Kidney capillary endothelial cell (primary cell): ENCODE measurements around the gene TMEM238.

Experiments
- DNase-seq: peaks from one replicate; pipeline ENCODE4 v3.0.0-alpha.2; 2018; ENCODE audit warnings: low spot score

The TMEM238 gene

GRCh38 chr19:55377356-55378131 is 6.5 kb downstream of the TMEM238 start:
- DNase-seq: no peak

- DNase-seq: no peak
Observed at GRCh38 chr19:55376241-55376933, 7.7 kb downstream of the TMEM238 start, which contains the start of gene TMEM190. Gene TMEM190 (plus strand): TSS chr19:55376826. CDS start chr19:55376854, 28 bp downstream.

- no peak for DNase-seq
Observed at GRCh38 chr19:55373993-55374757, 9.9 kb downstream of the TMEM238 start.

DNA sequence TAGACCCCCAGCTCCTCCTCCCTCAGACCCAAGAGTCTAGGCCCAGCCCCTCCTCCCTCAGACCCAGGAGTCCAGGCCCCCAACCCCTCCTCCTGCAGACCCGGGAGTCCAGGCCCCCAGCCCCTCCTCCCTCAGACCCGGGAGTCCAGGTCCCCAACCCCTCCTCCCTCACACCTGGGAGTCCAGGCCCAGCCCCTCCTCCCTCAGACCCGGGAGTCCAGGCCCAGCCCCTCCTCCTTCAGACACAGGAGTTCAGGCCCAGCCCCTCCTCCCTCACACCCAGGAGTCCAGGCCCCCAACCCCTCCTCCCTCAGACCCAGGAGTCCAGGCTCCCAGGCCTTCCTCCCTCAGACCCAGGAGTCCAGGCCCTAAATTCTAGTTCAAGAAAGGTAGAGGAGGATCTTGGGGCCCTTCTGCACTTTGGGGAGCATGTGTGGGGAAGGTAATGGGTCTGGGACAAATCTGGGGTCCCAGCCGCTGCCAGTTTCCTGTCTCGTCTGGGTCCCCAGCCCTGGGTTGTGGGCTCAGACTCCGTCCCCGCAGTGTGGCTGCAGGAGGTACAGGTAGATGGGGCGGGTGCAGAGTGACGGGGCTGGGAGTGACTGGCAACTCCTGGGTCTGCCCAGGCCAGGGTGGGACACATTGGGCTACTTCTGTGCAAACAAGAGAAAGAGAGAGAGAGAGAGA is 10.6 kb downstream of the TMEM238 start:
- DNase-seq: no peak

DNA sequence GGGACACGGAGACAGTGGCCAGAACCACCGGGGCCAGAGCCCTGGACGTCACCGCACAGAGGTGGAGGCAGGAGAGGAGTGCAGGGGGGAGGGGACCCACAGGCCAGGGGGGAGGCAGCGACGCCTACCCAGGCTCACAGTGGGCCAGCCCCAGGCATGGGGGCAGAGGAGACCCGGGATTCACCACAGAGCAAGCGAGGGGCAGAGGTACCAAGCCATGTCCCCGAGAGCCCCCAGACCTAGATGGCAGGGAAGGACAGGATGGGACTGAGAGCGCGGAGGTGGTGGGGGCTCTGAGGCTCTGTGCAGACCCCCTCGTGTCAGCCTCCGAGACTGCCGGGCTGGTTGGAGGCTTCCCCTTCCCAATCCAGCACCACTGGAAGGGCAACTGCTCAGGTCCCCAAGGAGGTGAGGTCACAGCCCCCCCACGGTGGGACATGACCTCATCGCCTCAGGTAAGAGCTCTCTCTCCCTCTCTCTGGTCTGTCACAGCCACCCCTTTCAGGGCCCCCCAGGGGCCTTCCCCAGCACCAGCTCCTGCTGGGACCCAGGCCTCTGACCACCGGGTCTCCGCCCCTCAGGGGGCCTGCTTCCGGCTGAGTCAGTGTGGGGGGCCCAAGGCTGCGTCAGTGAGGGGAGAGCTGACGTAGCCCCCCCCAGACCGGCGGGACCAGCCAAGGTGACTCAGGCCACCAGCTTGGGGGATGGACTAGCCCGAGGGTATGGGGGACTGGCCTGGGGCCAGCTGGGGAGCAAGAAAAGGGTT is 11.6 kb downstream of the TMEM238 start:
- peak; percentile 10 for DNase-seq

DNA sequence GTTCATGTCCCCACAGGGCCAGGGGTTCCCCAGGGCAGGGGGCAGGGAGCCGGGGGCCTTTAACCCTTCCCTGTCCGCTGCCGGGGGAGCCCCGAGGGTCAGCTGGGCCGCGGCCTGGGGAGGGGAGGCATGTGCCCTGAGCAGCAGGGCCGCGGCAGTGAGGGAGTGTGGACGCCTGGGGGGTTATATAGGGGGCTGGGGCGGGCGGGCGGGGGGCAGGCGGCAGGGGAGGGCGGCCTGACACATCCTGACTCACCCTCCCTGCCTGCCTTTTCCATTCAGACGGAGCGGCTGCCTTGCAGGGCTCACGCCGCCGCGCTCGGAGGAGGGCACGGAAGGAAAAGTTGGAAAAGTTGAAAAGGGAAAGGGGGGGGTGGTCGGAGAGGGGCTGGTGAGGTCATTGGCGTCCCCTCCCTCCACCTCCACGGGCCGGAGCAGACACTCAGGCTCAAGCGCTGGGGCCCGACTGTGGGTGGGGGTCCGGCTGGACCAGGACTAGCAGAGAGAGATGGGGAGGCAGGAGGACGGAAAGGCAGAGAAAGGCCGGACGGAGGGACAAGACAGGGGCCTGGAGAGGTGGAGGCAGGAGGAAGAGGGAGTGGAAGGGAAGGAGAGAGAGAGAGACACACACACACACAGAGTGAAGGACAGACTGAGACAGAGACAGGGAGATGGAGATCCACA is 13.6 kb downstream of the TMEM238 start, which contains the start of gene IL11:
TSS of gene IL11 (minus strand) at position 159 of the 684 bp plus-strand sequence. CDS start at position 6, 153 bp downstream.
- peak; percentile 71 for DNase-seq

- peak; percentile 41 for DNase-seq
Observed at GRCh38 chr19:55369653-55370304, 14.3 kb downstream of the TMEM238 start.

DNA sequence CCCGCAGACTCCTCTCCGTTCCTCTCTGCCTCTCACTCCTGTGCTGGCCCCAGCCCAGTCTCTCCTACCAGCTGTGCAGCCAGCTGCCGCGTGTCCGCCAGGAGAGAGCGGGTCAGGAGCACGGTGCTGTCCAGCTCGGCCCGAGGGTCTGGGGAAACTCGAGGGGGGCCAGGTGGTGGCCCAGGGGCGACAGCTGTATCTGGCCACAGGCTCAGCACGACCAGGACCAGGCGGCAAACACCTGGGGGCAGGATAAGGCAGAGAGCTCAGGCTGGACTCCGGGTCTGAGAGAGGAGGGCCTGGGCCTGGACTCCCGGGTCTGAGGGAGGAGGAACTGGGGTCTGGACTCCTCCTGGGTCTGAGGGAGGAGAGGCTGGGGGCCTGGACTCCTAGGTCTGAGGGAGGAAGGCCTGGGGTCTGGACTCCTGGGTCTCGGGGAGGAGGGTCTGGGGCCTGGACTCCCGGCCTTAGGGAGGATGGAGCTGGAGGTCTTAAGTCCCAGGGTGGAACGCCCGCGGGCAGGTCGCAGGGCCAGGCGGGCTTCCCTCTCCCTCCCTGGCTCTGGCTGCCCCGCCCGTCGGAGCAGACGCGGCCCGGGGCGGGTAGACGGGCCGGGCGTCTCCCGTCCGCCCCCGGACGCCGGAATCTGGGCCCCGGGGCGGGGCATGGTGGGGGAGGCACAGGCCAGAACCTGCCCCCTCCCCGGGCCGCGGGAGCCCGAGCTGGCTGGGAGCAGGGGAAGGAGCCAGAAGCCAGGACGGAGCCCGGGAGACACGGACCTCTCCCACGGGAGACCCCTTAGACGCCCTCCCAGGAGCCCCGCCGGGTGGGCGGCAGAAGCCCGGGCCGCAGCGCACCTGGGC is 15.2 kb downstream of the TMEM238 start:
- peak; percentile 28 for DNase-seq

DNA sequence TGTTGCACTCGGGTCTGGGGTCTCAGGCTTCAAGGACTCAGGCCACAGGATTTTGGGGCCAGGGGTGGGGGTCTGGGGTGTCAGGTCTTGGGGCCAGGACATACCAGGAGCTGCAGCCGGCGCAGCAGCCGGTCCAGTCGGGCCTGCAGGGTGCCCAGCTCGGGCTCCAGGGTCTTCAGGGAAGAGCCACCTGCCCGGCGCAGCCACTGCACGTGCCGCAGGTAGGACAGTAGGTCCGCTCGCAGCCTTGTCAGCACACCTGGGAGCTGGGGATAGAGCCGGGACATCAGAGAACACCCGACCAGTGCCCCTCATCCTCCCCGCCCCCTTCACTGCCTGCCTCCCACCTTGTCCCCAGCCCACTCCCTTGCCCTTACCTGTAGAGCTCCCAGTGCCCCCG is 16.0 kb downstream of the TMEM238 start:
- no peak for DNase-seq

DNA sequence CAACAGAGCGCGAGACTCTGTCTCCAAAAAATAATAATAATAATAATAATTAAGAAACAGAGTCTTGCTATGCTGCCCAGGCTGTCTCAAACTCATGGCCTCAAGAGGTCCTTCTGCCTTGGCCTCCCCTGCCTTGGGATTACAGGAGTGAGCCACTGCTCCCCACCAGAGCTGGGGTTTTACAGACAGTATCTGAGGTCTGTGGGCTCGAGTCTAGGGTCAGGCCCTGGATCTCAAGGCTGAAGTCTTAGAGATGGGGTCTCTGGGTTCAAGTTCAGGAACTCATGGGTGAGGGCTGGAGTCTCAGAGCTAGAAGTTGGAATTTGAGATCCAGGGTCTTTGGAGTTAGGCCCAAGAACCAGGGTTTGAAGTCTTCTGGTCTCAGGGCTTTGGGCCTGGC is 17.3 kb downstream of the TMEM238 start:
- DNase-seq: no peak

DNA sequence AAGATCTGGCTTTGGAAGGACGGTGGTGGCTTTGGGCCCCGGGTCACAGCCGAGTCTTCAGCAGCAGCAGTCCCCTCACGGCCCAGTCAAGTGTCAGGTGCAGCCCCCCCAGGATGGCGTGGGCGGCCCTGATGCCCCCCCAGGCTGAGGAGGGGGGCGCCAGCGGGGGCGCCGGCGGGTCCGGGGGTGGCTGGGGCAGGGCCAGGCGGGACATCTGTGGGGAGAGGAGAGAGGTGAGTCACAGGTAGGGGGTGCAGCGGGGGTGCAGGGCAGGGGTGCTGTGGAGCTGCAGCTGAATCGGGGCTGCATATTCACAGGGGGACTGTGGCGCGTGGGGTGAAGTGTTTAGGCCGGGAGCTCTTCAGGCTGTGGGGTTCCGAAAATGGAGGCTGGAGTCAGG is 18.1 kb downstream of the TMEM238 start:
- no peak for DNase-seq

GRCh38 chr19:55365245-55365644 is 18.8 kb downstream of the TMEM238 start:
- DNase-seq: no peak

DNA sequence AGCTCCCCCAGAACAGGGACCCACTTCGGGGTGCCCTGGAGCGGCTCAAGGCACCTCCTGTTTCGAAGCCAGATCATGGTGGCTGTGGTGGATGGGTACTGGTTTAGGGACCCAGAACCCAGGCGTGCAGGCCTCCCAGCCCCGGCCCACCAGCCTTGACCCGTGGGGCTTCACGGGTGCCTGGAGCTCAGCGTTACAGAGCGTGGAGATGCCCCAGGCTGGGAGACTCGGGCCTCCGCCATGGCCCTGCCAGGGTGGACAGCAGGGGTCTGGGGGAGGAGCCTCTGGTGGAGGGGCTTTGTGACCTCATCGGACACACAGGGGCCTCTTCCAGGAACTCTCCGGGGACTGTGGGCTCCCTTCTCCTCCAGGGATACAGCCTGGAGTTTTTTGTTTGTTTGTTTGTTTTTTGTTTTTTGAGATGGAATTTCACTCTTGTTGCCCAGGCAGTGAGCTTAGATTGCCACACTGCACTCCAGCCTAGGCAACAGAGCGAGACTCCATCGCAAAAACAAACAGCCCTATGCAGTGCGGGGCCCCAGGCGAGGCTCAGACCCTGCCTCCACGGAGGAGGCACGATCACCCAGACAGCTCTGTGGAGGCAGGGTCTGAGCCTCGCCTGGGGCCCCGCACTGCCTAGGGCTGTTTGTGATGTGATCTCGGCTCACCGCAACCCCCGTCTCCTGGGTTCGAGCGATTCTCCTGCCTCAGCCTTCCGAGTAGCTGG is 20.9 kb downstream of the TMEM238 start, which contains the start of gene GARIN5B:
TSS of gene GARIN5B (minus strand) at position 271 of the 727 bp plus-strand sequence. CDS start at position 77, 194 bp downstream.
- no peak for DNase-seq

GRCh38 chr19:55362174-55362989 is 21.7 kb downstream of the TMEM238 start:
- no peak for DNase-seq

DNA sequence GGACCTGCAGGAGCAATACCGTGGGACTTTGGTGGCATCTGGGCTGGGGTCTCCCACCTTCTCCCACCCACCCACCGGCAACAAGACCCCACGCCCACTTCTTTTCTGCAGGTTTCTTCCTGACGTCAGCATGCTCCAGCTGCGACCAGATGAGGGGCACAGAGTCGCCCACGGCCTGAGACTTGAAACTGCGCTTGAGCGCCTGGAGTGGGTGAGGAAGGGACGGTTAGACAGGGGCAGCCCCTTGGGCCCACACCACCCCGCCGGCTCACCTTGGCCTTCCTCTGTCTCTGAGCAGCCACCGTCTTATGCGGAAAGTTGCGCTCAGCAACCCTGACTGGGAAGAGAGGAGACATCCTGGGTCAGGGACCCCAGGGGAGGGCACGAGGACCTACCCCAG is 23.2 kb downstream of the TMEM238 start:
- DNase-seq: no peak

GRCh38 chr19:55358943-55359908 is 24.9 kb downstream of the TMEM238 start:
- no peak for DNase-seq
